Testis (tissue), 2 donors: ENCODE data around the gene ECHDC3.
"Not testable (repeated sequence)": the region's sequence is repeated elsewhere in the genome, so short reads cannot be mapped to it uniquely, and the experiment has no call there.

ENCODE experiments used
- CTCF ChIP-seq, 3 experiments: fragments of 450-650 bp in 2 of 3; fragments of 200-600 bp in 1 of 3; sonication (generic) in 1 of 3; IDR thresholded peaks; one replicate each; pipeline ENCODE4 v1.5.1; 2016 to 2019; ENCODE audit warnings: antibody characterized with exemption in 3 of 3, mild to moderate bottlenecking in 2 of 3, moderate library complexity in 1 of 3
- POLR2A ChIP-seq: fragments of 450-650 bp; IDR thresholded peaks from one replicate; pipeline ENCODE4 v1.6.1; 2017; ENCODE audit warnings: antibody characterized with exemption, mild to moderate bottlenecking, moderate library complexity

- TF ChIP-seq CTCF (IDR thresholded peaks at IDR 0.05); POLR2A: not testable (repeated sequence)
Measured at GRCh38 chr10:11736767-11737166, 5.4 kb upstream of the ECHDC3 start.
